ENCODE measurements around the gene LMTK3. TPM values are rescaled to one million over a fixed set of nuclear protein-coding genes. Genes with fewer than 3 reads are reported as not detected.

The LMTK3 gene
- total RNA-seq, 1 donor from 2014 or later: 12.2 TPM

- Mint-ChIP-seq H3K9me3 (no peaks in the 10 kb centered on the region), H3K36me3 (no peaks in the 10 kb centered on the region), H3K4me3 (peak overlapping the region; percentile 55), H3K27ac (peak overlapping the region; percentile 88), H3K27me3 (no peaks in the 10 kb centered on the region), H3K4me1 (ENCODE audit: unreplicated experiment) (no peaks in the 10 kb centered on the region)
- DNase-seq (ENCODE audit: extremely low spot score, unreplicated experiment): no peak
- TF ChIP-seq CTCF (conservative IDR thresholded peaks at IDR 0.05): no peak
Measured at GRCh38 chr19:48507911-48508439, 3.7 kb downstream of the LMTK3 start.

GRCh38 chr19:48506138-48506733 lies 5.4 kb downstream of the LMTK3 start:
- TF ChIP-seq CTCF (conservative IDR thresholded peaks at IDR 0.05): peak; percentile 72
- Mint-ChIP-seq H3K27me3 (no peaks in the 10 kb centered on the region), H3K4me3 (no peak overlapping the region), H3K27ac (peak overlapping the region; percentile 85), H3K36me3 (no peaks in the 10 kb centered on the region), H3K4me1 (ENCODE audit: unreplicated experiment) (peaks cover 4% of the 10 kb centered on the region), H3K9me3 (no peaks in the 10 kb centered on the region)
- DNase-seq (ENCODE audit: extremely low spot score, unreplicated experiment): no peak

- H3K4me3 Mint-ChIP-seq: peak overlapping the region; percentile 95
- H3K27me3 Mint-ChIP-seq: no peaks in the 10 kb centered on the region
- H3K9me3 Mint-ChIP-seq: no peaks in the 10 kb centered on the region
- DNase-seq (ENCODE audit: extremely low spot score, unreplicated experiment): peak; percentile 87
- peak overlapping the region; percentile 95 for H3K27ac Mint-ChIP-seq
- no peaks in the 10 kb centered on the region for H3K36me3 Mint-ChIP-seq
- TF ChIP-seq CTCF (conservative IDR thresholded peaks at IDR 0.05): no peak
- peaks cover 4% of the 10 kb centered on the region for H3K4me1 Mint-ChIP-seq (ENCODE audit: unreplicated experiment)
Measured at GRCh38 chr19:48502350-48503018, 9.2 kb downstream of the LMTK3 start.

- Mint-ChIP-seq H3K9me3 (no peaks in the 10 kb centered on the region), H3K27ac (peak overlapping the region; percentile 95), H3K4me3 (peak overlapping the region; percentile 95), H3K4me1 (ENCODE audit: unreplicated experiment) (peaks cover 4% of the 10 kb centered on the region), H3K27me3 (no peaks in the 10 kb centered on the region), H3K36me3 (no peaks in the 10 kb centered on the region)
- TF ChIP-seq CTCF (conservative IDR thresholded peaks at IDR 0.05): no peak
- no peak for DNase-seq (ENCODE audit: extremely low spot score, unreplicated experiment)
Measured at GRCh38 chr19:48501494-48502349, 9.9 kb downstream of the LMTK3 start.

- DNase-seq (ENCODE audit: extremely low spot score, unreplicated experiment): no peak
- H3K4me1 Mint-ChIP-seq (ENCODE audit: unreplicated experiment): peaks cover 4% of the 10 kb centered on the region
- no peak for TF ChIP-seq CTCF (conservative IDR thresholded peaks at IDR 0.05)
- H3K27ac Mint-ChIP-seq: peak overlapping the region; percentile 95
- H3K36me3 Mint-ChIP-seq: no peaks in the 10 kb centered on the region
- no peaks in the 10 kb centered on the region for H3K27me3 Mint-ChIP-seq
- H3K9me3 Mint-ChIP-seq: no peaks in the 10 kb centered on the region
- peak overlapping the region; percentile 95 for H3K4me3 Mint-ChIP-seq
Measured at GRCh38 chr19:48500830-48501493, 10.7 kb downstream of the LMTK3 start.

Data from type B pancreatic cell (in vitro differentiated cells).